ENCODE results near the gene PIEZO1. TPM values are rescaled to one million over a fixed set of nuclear protein-coding genes. Genes with fewer than 3 reads are reported as not detected.

The PIEZO1 gene
- total and polyA plus RNA-seq, 9 of the 15 experiments (the other 6 are each of a cell fraction or from before 2014, with no cell fraction given): 3.6 to 432 (median 131) TPM

DNA sequence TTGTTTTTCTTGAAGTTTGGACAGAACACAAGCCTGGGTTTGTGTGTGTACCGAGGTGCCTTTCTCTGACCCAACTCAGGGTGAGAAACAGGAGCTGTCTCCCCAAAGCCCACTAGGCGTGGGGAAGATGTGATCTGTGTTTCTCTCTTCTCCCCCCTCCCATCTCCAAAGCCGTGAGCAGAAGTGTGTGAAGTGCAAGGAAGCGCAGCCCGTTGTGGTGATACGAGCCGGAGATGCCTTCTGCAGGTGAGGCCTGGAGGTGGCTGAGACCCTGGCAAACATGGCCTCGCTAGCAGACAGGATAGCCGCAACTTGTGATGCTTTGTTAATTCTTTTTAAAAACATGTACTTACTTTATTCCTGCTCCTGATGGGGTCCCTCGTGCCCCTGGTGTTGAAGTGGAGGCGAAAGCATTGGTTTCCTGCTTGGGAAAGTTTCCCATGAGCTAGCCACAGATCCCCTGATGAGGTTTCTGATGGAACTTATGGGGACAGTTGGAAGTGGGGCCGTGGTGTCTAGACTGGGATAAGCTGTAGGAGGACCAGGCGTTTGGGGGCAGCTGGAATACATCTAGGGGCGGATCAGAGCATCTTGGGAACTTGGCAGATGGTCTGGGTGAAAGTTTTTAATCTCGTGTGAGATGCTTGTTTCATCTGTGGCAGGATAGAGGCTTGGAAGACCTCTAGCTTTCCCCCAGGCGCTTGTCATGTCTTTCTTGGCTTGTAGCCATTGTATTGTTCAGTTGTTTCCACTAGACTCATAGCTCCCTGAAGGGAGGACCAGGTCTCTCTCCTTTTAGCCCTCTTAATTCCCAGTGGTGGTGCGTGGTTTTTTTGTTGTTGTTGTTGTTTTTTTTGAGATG is 77.8 kb downstream of the PIEZO1 start (continued):
- TF ChIP-seq, protein P1, sequence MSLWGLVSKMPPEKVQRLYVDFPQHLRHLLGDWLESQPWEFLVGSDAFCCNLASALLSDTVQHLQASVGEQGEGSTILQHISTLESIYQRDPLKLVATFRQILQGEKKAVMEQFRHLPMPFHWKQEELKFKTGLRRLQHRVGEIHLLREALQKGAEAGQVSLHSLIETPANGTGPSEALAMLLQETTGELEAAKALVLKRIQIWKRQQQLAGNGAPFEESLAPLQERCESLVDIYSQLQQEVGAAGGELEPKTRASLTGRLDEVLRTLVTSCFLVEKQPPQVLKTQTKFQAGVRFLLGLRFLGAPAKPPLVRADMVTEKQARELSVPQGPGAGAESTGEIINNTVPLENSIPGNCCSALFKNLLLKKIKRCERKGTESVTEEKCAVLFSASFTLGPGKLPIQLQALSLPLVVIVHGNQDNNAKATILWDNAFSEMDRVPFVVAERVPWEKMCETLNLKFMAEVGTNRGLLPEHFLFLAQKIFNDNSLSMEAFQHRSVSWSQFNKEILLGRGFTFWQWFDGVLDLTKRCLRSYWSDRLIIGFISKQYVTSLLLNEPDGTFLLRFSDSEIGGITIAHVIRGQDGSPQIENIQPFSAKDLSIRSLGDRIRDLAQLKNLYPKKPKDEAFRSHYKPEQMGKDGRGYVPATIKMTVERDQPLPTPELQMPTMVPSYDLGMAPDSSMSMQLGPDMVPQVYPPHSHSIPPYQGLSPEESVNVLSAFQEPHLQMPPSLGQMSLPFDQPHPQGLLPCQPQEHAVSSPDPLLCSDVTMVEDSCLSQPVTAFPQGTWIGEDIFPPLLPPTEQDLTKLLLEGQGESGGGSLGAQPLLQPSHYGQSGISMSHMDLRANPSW (CRISPR knock-in tag; IDR thresholded peaks at IDR 0.05): no peak
- TF ChIP-seq KAT8 (IDR thresholded peaks at IDR 0.05; ENCODE audit: low read depth) (no peak), POLR2B (IDR thresholded peaks at IDR 0.05; ENCODE audit: low read depth, partially characterized antibody) (no peak), FOSL1 (tag; conservative IDR thresholded peaks at IDR 0.05) (no peak), MEF2A (IDR thresholded peaks at IDR 0.05; ENCODE audit: control insufficient read depth, low read depth, low read length) (no peak), HDAC6 (IDR thresholded peaks at IDR 0.05; ENCODE audit: low read depth, low read length) (no peak), SP1 (CRISPR knock-in tag; IDR thresholded peaks at IDR 0.05) (no peak), CREB1 (IDR thresholded peaks at IDR 0.05) (no peak), CREB1 (CRISPR knock-in tag; IDR thresholded peaks at IDR 0.05) (no peak), SNRNP70 (optimal IDR thresholded peaks at IDR 0.05; ENCODE audit: low read depth, low read length) (no peak), KLF16 (IDR thresholded peaks at IDR 0.05) (no peak), ZNF76 (CRISPR knock-in tag; IDR thresholded peaks at IDR 0.05; ENCODE audit: borderline replicate concordance) (no peak)
- TF ChIP-seq, protein P2, sequence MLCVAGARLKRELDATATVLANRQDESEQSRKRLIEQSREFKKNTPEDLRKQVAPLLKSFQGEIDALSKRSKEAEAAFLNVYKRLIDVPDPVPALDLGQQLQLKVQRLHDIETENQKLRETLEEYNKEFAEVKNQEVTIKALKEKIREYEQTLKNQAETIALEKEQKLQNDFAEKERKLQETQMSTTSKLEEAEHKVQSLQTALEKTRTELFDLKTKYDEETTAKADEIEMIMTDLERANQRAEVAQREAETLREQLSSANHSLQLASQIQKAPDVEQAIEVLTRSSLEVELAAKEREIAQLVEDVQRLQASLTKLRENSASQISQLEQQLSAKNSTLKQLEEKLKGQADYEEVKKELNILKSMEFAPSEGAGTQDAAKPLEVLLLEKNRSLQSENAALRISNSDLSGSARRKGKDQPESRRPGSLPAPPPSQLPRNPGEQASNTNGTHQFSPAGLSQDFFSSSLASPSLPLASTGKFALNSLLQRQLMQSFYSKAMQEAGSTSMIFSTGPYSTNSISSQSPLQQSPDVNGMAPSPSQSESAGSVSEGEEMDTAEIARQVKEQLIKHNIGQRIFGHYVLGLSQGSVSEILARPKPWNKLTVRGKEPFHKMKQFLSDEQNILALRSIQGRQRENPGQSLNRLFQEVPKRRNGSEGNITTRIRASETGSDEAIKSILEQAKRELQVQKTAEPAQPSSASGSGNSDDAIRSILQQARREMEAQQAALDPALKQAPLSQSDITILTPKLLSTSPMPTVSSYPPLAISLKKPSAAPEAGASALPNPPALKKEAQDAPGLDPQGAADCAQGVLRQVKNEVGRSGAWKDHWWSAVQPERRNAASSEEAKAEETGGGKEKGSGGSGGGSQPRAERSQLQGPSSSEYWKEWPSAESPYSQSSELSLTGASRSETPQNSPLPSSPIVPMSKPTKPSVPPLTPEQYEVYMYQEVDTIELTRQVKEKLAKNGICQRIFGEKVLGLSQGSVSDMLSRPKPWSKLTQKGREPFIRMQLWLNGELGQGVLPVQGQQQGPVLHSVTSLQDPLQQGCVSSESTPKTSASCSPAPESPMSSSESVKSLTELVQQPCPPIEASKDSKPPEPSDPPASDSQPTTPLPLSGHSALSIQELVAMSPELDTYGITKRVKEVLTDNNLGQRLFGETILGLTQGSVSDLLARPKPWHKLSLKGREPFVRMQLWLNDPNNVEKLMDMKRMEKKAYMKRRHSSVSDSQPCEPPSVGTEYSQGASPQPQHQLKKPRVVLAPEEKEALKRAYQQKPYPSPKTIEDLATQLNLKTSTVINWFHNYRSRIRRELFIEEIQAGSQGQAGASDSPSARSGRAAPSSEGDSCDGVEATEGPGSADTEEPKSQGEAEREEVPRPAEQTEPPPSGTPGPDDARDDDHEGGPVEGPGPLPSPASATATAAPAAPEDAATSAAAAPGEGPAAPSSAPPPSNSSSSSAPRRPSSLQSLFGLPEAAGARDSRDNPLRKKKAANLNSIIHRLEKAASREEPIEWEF (CRISPR knock-in tag; IDR thresholded peaks at IDR 0.05): no peak
- TF ChIP-seq, protein P3, sequence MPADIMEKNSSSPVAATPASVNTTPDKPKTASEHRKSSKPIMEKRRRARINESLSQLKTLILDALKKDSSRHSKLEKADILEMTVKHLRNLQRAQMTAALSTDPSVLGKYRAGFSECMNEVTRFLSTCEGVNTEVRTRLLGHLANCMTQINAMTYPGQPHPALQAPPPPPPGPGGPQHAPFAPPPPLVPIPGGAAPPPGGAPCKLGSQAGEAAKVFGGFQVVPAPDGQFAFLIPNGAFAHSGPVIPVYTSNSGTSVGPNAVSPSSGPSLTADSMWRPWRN (IDR thresholded peaks at IDR 0.05; ENCODE audit: low read depth): no peak
- TF ChIP-seq, protein P4, sequence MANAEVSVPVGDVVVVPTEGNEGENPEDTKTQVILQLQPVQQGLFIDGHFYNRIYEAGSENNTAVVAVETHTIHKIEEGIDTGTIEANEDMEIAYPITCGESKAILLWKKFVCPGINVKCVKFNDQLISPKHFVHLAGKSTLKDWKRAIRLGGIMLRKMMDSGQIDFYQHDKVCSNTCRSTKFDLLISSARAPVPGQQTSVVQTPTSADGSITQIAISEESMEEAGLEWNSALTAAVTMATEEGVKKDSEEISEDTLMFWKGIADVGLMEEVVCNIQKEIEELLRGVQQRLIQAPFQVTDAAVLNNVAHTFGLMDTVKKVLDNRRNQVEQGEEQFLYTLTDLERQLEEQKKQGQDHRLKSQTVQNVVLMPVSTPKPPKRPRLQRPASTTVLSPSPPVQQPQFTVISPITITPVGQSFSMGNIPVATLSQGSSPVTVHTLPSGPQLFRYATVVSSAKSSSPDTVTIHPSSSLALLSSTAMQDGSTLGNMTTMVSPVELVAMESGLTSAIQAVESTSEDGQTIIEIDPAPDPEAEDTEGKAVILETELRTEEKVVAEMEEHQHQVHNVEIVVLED (CRISPR knock-in tag; IDR thresholded peaks at IDR 0.05): no peak
- TF ChIP-seq, protein P5, sequence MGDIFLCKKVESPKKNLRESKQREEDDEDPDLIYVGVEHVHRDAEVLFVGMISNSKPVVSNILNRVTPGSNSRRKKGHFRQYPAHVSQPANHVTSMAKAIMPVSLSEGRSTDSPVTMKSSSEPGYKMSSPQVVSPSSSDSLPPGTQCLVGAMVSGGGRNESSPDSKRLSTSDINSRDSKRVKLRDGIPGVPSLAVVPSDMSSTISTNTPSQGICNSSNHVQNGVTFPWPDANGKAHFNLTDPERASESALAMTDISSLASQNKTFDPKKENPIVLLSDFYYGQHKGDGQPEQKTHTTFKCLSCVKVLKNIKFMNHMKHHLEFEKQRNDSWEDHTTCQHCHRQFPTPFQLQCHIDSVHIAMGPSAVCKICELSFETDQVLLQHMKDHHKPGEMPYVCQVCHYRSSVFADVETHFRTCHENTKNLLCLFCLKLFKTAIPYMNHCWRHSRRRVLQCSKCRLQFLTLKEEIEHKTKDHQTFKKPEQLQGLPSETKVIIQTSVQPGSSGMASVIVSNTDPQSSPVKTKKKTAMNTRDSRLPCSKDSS (IDR thresholded peaks at IDR 0.05; ENCODE audit: low read depth, partially characterized antibody): no peak
